CD8-positive, alpha-beta memory T cell (primary cell): ENCODE data around the gene CCDC74A. TPM values are rescaled to one million over a fixed set of nuclear protein-coding genes. Genes with fewer than 3 reads are reported as not detected.

Source experiments
- CTCF ChIA-PET: fragments of 350-600 bp; sonication (Branson Sonifier 250); formaldehyde crosslinking; loops from one replicate; lab custom pipeline; 2021; ENCODE audit warnings: antibody characterized with exemption; lab: Charles Lee
- POLR2A ChIA-PET: fragments of 350-600 bp; sonication (Branson Sonifier 250); formaldehyde crosslinking; loops from one replicate; lab custom pipeline; 2021; ENCODE audit warnings: antibody characterized with exemption; lab: Charles Lee
- DNase-seq, 5 donors: peaks; one replicate each; pipeline versions ENCODE4 v3.0.0 to v3.0.0-alpha.2; 2020 to 2022; ENCODE audit warnings: mixed read lengths in 1 of 5
- H3K27ac ChIP-seq: one replicate; pipeline ENCODE4 v1.7.0; 2013; ENCODE audit warnings: low read depth, mild to moderate bottlenecking, low read length, moderate library complexity
- H3K27me3 ChIP-seq: 2 replicates; pipeline ENCODE4 v1.7.0; 2013; ENCODE audit warnings: low read length, mild to moderate bottlenecking; ENCODE audit not compliant: insufficient read depth, poor library complexity, severe bottlenecking
- H3K36me3 ChIP-seq: 2 replicates; pipeline ENCODE4 v1.7.0; 2013; ENCODE audit warnings: mild to moderate bottlenecking, low read length, moderate library complexity; ENCODE audit not compliant: insufficient read depth
- H3K4me1 ChIP-seq: 2 replicates; pipeline ENCODE4 v1.7.0; 2013; ENCODE audit warnings: mild to moderate bottlenecking, low read length, moderate library complexity; ENCODE audit not compliant: insufficient read depth
- H3K4me3 ChIP-seq: 2 replicates; pipeline ENCODE4 v1.7.0; 2013; ENCODE audit warnings: mild to moderate bottlenecking, low read length
- H3K9me3 ChIP-seq: 2 replicates; pipeline ENCODE4 v1.7.0; 2013; ENCODE audit warnings: mild to moderate bottlenecking, low read length
- H3K27ac Mint-ChIP-seq, 8 donors: one replicate each; pipeline ENCODE4 v1.8.0; 2020 to 2021; ENCODE audit warnings: mixed read lengths in 8 of 8, mild to moderate bottlenecking in 6 of 8, inconsistent platforms in 3 of 8, moderate library complexity in 3 of 8
- H3K27me3 Mint-ChIP-seq, 2 donors: one replicate each; pipeline ENCODE4 v1.8.0; 2020 to 2021; ENCODE audit warnings: mixed read lengths in 2 of 2, mild to moderate bottlenecking in 1 of 2, moderate library complexity in 1 of 2
- H3K36me3 Mint-ChIP-seq, 3 donors: one replicate each; pipeline ENCODE4 v1.8.0; 2020 to 2021; ENCODE audit warnings: mixed read lengths in 3 of 3, inconsistent platforms in 1 of 3, mild to moderate bottlenecking in 1 of 3
- H3K4me1 Mint-ChIP-seq, 3 donors: one replicate each; pipeline ENCODE4 v1.8.0; 2020 to 2021; ENCODE audit warnings: mixed read lengths in 3 of 3, inconsistent platforms in 1 of 3, mild to moderate bottlenecking in 1 of 3
- H3K4me3 Mint-ChIP-seq, 7 donors: one replicate each; pipeline ENCODE4 v1.8.0; 2020 to 2021; ENCODE audit warnings: mixed read lengths in 7 of 7, mild to moderate bottlenecking in 6 of 7, moderate library complexity in 4 of 7, inconsistent platforms in 2 of 7
- H3K9me3 Mint-ChIP-seq, 5 donors: one replicate each; pipeline ENCODE4 v1.8.0; 2020 to 2022; ENCODE audit warnings: mixed read lengths in 5 of 5, mild to moderate bottlenecking in 3 of 5, moderate library complexity in 2 of 5, inconsistent platforms in 1 of 5
- polyA plus RNA-seq: library from polyadenylated mRNA; unstranded; fragments of 300-500 nt; fragmentation: Illumina TruSeq; gene quantifications from one replicate; pipeline ENCODE4 v1.2.3, GENCODE V29; 2021
- total RNA-seq, 2 experiments: library from RNA; stranded (reverse); gene quantifications; one replicate each; pipeline ENCODE4 v1.2.3, GENCODE V29; 2021

CCDC74A gene
- total and polyA plus RNA-seq, 3 experiments from 2014 or later, result 0.69 to 5.0 (median 3.6) TPM

DNA sequence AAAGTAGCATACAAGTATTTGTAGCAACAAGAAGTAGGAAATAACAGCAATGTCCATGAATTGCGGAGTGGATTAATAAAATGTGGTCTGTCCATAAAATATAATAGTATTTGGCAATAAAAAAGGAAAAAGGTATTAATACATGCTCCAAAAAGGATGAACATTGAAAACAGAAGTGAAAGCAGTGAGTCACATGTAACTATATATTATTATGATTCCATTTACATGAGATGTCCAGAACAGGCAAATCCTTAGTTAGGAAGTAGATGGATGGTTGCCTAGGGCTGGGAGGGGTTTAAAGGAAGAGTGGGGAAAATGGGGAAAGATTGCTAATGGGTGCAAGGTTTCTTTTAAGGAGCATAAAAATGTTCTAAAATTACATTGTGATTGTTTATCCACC lies 44.5 kb downstream of the CCDC74A start:
- H3K9me3 Mint-ChIP-seq, result peaks cover 0 to 3% (median 0%) of the 10 kb centered on the region in 5 donors
- DNase-seq, result no peak
- CTCF ChIA-PET, result no interaction called here
- H3K27me3 Mint-ChIP-seq, result peaks cover 12 to 22% of the 10 kb centered on the region in 2 donors
- H3K36me3 Mint-ChIP-seq, result no peaks in the 10 kb centered on the region
- no peak overlapping the region for H3K4me3 ChIP-seq
- H3K4me3 Mint-ChIP-seq, result no peak overlapping the region
- no peak overlapping the region for H3K27ac Mint-ChIP-seq
- no peaks in the 10 kb centered on the region for H3K36me3 ChIP-seq
- no peaks in the 10 kb centered on the region for H3K27me3 ChIP-seq
- H3K9me3 ChIP-seq, result no peaks in the 10 kb centered on the region
- H3K4me1 Mint-ChIP-seq, result no peaks in the 10 kb centered on the region
- H3K4me1 ChIP-seq, result no peaks in the 10 kb centered on the region
- no peak overlapping the region for H3K27ac ChIP-seq
- POLR2A ChIA-PET, result no interaction called here

DNA sequence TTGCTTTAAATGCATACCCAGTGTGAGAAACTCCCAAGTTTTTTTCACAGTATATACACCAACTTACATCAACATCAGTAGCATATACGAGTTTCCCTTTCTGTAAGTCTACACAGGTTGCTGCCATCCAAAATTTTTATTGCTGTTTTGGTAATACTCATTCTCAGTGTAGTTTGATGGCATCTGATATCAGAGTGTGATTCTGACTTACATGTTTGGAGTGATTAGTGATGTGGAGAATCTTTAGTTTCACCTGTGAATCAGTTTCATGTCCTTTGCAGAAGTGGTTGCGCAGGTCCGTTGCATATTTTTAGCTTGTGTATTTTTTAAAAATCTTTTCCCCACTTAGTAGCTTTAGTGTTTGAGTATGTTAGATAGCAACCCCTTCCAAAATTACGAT lies 50.1 kb downstream of the CCDC74A start:
- H3K27me3 Mint-ChIP-seq, result peaks cover 16 to 56% of the 10 kb centered on the region in 2 donors
- no peak overlapping the region for H3K4me3 ChIP-seq
- POLR2A ChIA-PET, result no interaction called here
- H3K36me3 ChIP-seq, result no peaks in the 10 kb centered on the region
- no peak overlapping the region for H3K4me3 Mint-ChIP-seq
- peaks cover 0 to 3% (median 0%) of the 10 kb centered on the region in 5 donors for H3K9me3 Mint-ChIP-seq
- H3K27ac ChIP-seq, result no peak overlapping the region
- no peaks in the 10 kb centered on the region for H3K9me3 ChIP-seq
- DNase-seq, result no peak
- no peaks in the 10 kb centered on the region for H3K36me3 Mint-ChIP-seq
- H3K27ac Mint-ChIP-seq, result no peak overlapping the region
- no peaks in the 10 kb centered on the region for H3K27me3 ChIP-seq
- H3K4me1 ChIP-seq, result no peaks in the 10 kb centered on the region
- no peaks in the 10 kb centered on the region for H3K4me1 Mint-ChIP-seq
- CTCF ChIA-PET, result no interaction called here

DNA sequence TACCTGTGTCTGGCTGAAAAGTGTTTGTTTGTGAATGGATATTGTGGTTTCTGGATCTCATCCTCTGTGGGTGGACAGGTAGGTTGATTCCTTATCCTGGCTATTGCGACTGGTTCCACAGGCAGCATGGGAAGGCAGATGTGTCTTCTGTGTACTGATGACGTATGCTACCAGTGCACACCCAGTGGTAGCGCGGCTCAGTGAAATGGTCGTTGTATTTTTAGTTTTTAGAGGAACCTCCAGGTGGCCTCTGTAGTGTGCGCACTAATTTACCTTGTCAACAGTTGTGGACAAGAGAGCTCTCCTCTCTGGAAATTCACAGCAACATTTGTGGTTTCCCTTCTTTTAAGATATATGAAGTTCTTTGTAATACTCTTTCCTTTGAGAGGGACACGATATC lies 52.5 kb downstream of the CCDC74A start:
- H3K4me3 ChIP-seq, result no peak overlapping the region
- H3K27ac Mint-ChIP-seq, result peak overlapping the region in 1 of 8 donors; percentile 47
- no peaks in the 10 kb centered on the region for H3K36me3 ChIP-seq
- no peaks in the 10 kb centered on the region for H3K4me1 ChIP-seq
- no peaks in the 10 kb centered on the region for H3K36me3 Mint-ChIP-seq
- H3K27ac ChIP-seq, result no peak overlapping the region
- ChIA-PET POLR2A (no interaction called here), CTCF (no interaction called here)
- peaks cover 0 to 1% (median 0%) of the 10 kb centered on the region in 5 donors for H3K9me3 Mint-ChIP-seq
- no peak overlapping the region for H3K4me3 Mint-ChIP-seq
- no peaks in the 10 kb centered on the region for H3K9me3 ChIP-seq
- peaks cover 24 to 67% of the 10 kb centered on the region in 2 donors for H3K27me3 Mint-ChIP-seq
- no peak for DNase-seq
- H3K27me3 ChIP-seq, result no peaks in the 10 kb centered on the region
- no peaks in the 10 kb centered on the region for H3K4me1 Mint-ChIP-seq

Other genes starting within 250 kb of the CCDC74A start
- gene RAB6D, start 163.7 kb upstream of the CCDC74A start, total RNA-seq, result not detected
- gene RAB6D, start 163.7 kb upstream of the CCDC74A start, polyA plus RNA-seq, result 0.08 TPM
- not detected for gene TUBA3D, start 51.8 kb upstream of the CCDC74A start, total RNA-seq
- 0.14 TPM for gene TUBA3D, start 51.8 kb upstream of the CCDC74A start, polyA plus RNA-seq
- gene MZT2A, start 35.5 kb upstream of the CCDC74A start, total RNA-seq, result 100 to 1,000 TPM; 141 to 142 TPM
- gene MZT2A, start 35.5 kb upstream of the CCDC74A start, polyA plus RNA-seq, result 92.6 TPM